Measurements from ENCODE around the gene BCL11B.

BCL11B gene

DNA sequence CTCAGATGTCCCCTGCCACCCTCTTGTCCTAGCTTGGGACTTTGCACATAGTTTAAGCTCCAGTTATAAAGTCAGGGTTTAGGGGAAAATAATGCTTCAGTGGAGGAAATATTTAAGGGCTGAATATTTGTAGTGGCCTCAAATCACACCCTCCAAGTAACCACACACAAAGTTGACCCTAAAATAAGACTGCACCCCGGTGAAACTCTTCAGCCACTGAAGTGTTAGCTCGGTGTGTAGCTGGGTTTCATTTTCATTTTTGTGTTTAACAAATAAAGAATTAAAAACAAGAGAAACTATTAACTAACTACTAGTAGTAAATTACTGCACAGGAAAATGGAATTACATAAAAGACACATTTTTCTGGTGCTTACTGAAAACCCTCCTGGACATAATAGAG lies 14.8 kb upstream of the BCL11B start:
- DNase-seq (ENCODE audit: low read depth), result no peak

DNA sequence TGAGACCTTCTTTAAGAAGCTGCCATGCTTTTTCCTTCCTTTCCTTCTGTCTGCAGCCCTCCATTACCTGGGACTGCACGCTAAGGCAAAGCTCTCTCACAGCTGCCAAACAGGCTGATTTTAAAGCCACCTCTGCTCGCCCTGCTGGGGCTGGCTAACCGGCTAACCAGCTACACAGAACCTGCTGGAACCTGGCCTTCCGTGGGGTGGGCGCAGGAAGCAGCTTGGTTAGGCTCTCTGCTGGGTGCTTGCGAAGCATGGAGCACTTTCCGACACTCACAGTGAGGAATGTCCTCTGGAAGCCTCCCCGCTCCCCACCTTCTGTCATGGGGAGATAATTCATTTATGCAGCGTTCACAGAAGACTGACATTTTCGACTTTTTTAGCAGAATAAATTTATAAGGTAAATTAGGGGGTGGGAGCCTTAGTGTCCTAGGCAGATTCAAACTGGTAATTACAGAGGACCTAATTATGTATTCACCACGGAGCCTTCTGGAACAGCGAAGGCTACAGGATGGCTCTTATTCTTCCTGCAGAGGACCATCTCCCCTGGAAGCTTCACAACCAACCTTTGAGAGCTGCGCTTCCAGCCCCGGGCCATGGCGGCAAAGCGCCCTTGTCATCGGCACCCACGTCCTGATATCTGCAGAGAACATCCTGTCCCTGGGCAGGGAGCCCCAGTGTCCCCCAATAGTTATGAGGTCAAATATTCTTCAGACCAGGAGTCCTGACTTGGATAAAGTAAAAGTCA lies 12.4 kb upstream of the BCL11B start:
- DNase-seq (ENCODE audit: low read depth), result no peak

DNA sequence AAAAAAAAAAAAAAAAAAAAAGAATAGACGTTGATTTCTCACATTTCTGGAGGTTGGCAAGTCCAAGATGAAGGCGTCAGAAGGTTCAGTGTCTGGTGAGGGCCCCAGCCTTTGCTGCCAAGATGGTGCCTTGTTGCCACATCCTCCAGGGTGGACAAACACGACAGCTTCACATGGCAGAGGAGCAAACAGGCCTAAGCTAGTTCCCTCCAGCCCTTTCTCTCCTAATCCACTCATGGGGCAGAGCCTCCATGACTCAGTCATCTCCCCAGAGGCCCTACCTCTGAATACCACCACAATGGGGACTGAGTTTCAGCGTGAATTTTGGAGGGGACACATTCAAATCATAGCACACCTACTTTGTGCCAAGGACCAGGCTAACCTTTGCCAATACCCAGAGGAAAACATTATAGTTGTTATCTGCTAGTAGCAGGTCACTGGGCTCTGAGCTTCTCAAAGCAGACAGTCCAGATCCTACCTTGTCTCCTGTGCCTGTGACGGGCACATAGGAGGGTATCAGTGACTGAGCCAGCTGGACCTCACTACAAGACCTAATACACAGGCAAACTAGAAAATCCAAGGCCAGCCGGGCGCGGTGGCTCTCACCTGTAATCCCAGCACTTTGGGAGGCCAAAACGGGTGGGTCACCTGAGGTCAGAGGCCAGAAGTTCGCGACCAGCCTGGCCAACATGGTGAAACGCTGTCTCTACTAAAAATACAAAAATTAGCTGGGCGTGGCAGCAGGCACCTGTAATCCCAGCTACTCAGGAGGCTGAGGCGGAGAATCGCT lies 10.5 kb upstream of the BCL11B start:
- no peak for DNase-seq (ENCODE audit: low read depth)

DNA sequence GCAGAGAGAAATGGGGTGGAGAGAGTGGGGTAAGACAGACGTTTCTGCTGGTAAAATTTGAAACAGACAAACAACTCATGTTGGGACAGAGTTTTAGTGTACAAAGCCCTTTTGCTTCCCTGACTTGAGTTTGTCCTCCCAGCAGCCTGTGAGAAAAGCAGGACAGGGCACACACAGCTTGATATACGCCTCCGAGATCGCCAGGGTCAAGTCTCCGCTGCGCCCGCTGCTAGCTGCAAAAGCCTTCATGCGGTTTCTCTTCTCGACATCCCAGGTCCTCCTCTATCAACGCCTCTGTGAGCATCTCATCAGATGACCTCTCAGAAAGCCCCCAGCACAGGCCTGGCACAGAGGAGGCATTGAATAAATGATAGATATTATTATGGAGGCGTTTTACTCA lies 9.4 kb upstream of the BCL11B start:
- no peak for DNase-seq (ENCODE audit: low read depth)

DNA sequence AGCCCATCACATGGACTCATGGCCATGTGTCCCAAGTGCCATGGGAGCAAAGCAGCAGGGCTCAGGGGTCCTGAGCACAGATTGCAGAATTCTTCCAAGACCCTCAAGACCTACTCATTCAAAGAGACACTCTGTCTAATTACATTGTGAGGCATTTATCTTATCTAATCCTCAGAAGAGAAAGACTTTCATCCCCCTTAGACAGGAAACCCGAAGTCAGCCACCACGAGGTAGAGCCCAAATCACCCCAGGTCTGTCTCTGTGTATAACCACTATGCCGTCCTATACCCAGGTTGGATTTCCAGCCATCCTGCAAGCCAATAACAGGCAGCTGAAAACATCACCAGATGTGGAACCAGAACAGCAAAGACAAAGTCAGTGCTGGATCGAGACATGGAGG lies 8.9 kb upstream of the BCL11B start:
- no peak for DNase-seq (ENCODE audit: low read depth)

- DNase-seq (ENCODE audit: low read depth), result no peak
Measured at GRCh38 chr14:99280066-99280731, 8.2 kb upstream of the BCL11B start.

DNA sequence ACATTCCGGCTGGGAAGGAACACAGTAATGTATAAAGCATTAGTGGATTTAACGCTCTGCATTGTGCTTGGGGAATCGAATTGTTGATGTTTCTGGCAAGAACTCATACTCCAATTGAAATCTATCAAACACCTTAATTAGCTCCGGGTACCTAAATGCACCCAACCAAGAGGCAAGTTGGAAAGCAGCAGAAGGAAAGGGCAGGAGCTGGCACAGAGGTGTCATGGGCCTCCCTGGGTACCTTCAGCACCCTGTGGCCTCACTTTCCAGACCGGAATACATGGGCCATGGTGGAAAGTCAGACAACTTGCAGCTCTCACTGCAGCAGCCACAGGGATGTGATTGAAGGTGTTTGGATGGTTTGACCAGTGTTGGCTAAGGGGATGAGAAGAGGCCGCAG lies 6.8 kb upstream of the BCL11B start:
- no peak for DNase-seq (ENCODE audit: low read depth)

DNA sequence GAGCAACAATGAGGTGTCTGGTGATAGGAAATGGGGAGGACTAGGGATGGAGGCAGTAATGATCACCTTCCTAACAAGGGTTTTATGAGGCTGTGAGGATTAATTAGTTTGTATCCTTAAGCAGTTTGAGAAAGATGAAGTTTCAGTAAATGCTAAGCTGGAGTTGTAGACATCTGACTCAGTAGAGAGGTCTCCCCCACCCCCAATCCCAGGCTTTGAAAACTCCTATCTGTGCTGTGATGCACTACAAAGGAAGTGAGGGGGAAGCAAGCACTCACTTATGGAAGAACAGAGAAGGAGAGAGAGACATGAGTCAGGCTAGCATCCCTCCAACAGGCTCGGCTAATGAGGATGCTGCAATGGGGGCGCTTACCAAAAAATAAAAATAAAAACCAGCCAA lies 5.5 kb upstream of the BCL11B start:
- no peak for DNase-seq (ENCODE audit: low read depth)

DNA sequence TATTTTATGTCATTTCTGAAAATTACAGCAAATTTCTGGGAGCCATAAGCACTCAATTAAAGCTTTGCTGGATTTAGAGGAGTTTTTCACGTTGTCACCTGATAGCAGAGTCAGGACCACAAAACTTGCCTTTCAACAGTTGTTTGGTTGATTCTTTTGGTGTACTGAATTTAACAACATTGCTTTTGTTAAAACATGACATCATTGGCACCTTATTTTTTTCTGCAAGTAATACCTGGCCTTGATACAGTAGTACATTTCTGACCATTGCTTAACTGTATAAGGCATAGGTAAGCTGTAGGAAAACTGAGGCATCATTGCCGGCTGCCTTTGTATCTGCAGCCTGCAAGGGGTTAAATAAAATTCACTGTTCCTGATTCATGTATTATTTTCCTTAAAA lies 4.5 kb upstream of the BCL11B start:
- DNase-seq (ENCODE audit: low read depth), result no peak

DNA sequence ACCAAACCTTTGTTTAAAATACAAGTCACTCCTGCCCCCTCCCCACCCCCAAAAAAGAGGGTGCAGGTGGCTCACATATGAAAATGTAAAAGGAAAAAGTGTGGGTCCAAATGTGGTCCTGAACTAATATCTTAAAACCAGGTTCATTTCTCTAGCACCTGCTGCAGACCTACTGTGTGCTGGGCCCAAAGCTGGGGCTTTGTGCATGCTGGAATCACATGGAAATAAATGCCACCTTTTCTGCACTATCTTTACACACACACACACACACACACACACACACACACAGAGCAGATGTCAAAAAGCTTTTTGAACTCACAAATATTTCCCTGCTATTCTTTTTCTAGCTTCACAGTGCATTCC lies 3.2 kb upstream of the BCL11B start:
- DNase-seq (ENCODE audit: low read depth), result no peak

DNA sequence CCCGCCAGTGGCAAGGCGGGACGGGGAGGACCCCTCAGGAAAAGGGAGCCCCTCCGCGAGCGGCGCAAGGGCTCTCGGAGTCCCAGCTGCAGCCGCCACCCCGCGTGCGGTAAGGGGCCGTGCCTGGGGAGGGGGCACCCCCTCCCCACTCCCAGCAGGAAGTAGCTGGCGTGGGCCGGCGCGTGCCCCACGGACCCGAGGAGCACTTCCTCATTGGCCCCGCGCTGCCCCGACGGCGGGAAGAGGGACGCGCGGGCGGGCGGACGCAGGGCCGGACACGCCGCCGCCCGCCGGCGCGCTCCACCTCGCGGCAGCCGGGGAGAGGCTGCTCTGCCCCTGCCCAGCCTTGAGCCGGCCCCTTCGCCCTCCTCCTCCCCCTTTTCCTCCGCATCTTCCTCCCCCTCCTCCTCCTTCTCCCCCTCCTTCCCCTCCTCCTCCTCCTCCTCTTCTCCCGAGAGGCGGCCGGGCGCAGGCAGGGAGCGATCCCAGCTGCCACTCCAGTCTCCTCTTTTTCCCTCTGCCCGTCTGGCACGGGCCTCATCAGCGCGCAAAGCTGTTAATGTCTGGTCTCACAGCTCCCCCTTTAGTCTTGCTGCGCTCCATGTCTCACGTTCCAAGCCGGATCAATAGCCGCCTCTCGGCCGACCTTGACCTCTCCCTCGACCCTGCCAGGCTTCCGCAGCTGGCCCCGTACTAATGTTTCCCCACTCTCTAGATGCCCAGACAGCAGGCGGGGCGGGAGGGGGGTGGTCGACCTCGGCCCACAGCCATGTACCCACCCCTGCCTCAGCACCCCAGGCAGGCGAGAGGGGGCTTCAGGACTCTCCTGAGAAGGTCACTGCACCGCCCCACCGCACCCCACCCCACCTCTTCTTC lies 2.6 kb upstream of the BCL11B start:
- DNase-seq (ENCODE audit: low read depth), result no peak

DNA sequence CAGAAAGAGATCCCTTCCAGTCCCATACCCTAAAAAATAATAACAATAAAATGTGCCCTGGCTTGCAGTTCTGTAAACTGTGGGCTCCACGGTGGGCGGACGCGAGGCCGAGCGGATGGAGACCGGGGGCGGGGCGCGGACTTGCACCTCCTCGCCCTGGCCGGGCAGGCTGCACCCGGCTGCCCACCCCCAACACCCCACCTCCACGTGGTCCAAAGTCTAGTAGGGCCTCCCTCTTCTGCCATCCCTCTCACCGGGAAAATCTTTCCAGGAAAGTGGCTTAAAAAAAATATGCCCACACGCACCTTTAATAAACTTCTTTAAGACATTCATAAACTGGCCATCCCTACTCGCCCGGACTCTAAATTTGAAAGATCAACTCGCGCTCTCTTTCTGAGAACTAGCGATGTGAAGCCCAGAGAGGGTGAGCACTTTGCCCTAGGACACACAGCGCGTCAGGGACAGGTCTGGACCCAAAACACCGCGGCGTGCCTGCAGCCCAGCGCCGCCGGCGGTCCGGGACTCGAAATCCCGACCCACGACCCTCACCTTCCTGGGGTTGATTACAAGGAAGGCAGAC lies 1.9 kb upstream of the BCL11B start:
- DNase-seq (ENCODE audit: low read depth), result no peak

- no peak for DNase-seq (ENCODE audit: low read depth)
Measured at GRCh38 chr14:99272899-99273765, 1.1 kb upstream of the BCL11B start.

DNA sequence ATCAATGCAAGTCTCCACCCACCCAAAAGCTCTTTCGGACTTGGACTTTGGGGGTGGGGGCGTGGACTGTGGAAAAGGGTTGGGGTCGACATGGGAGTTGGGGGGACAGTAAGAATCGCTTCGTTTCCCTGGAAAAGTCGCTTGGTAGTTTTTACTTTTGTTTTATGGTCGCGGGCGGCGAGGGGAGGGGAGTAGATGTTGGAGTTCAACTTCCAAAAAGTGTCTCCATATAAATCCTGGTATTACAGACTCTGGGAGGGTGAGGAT lies 568 bp upstream of the BCL11B start:
- DNase-seq (ENCODE audit: low read depth), result no peak

- no peak for DNase-seq (ENCODE audit: low read depth)
Measured at GRCh38 chr14:99271221-99271941, 616 bp downstream of the BCL11B start.

DNA sequence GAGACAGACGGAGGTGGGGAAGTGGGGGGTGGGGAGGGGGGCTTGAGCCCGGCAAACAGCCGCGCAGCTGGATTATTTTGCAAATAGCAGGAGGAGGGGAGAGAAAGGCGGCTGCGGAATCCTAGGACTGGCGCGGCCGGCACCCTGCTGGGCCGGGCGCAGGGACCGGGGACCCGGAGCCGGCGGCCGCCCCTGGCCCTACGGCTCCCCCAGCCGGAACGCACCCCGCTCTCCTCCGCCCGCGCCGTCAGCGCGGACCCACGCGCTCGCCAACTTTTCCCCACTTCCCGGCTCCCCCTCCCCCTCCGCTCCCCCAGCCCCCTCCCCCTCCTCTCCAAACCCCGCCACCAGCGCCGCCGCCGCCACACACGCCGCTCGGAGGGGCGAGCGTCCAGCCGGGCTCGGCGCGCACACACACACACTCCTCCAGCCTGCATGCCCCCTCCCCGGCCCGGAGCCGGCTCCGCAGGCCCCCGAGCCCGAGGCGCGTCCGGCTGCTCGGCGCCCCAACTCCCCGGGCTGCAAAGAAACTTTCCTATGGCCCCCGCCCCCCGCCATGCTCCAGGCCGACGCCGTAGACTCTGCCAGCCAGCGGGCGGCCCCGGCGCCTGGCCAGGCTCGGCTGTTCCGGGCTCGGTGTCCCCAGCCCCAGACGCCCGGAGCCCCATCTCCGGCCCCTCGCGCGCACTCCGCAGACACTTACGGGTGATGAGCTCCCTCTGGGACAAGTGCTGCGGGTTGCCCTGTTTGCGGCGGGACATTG lies 1.4 kb downstream of the BCL11B start:
- no peak for DNase-seq (ENCODE audit: low read depth)

DNA sequence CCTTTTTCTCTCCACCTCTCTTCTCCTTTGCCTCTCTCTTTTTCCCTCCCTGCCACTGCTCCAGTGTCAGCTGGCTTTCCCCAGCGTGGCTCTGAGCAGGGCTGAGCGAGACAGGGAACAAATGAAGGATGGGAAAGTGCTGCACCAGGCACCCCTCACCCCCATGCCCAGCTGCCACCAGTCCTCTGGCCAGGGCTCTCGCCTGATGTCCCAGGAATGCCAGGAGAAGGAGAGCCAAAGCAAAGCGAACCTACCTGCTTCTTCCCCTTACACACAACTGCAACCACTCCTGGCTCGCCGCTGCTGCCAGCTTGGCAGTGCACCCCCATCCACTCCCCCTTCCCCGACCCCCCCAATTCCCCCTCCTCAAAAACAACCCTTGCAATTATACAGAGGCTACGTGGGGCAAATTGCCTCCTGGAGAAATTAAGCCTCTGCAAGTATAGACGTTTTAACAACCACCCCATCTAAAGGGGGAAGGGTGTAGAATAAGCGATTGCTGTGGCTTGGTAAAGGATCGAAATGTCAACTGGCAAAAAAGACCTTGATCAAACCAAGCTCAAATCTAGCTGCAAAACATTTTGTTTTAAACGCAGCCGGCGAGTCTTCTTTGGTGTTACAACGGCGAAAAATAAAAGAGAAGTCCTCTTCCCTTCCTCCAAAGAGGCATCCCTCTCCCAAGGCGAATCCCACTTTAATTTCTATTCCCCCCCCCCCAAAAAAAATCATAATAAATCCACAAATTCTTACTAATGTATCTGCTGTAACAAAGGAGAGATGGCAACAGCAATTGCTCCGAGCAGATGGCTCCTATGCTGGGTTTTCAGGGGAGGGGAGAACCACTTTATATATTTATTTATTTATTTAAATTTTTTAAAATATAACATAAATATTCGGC lies 2.9 kb downstream of the BCL11B start:
- DNase-seq (ENCODE audit: low read depth), result no peak

Measured in activated T-helper 1 cell treated with Interleukin-2 at 50 U/mL for 16 hours (primary cell).